Ectodermal cell (in vitro differentiated cells): ENCODE measurements around the gene PTX4.

Experiments used
- H3K27ac ChIP-seq: 2 replicates; pipeline ENCODE4 v1.7.0; 2013; ENCODE audit warnings: mild to moderate bottlenecking, low read depth, low read length; ENCODE audit not compliant: insufficient read depth, poor library complexity, severe bottlenecking
- H3K27me3 ChIP-seq: 2 replicates; pipeline ENCODE4 v1.7.0; 2013; ENCODE audit warnings: mild to moderate bottlenecking, low read length; ENCODE audit not compliant: insufficient read depth, control insufficient read depth, poor library complexity, severe bottlenecking
- H3K36me3 ChIP-seq: one replicate; pipeline ENCODE4 v1.7.0; 2013; ENCODE audit warnings: low read length; ENCODE audit not compliant: control insufficient read depth, insufficient read depth
- H3K4me1 ChIP-seq: one replicate; pipeline ENCODE4 v1.7.0; 2013; ENCODE audit warnings: low read length; ENCODE audit not compliant: control insufficient read depth, insufficient read depth
- H3K4me3 ChIP-seq: 2 replicates; pipeline ENCODE4 v1.7.0; 2013; ENCODE audit warnings: low read depth, low read length, control low read depth; ENCODE audit not compliant: insufficient read depth
- H3K9me3 ChIP-seq: 2 replicates; pipeline ENCODE4 v1.7.0; 2013; ENCODE audit warnings: mild to moderate bottlenecking, low read length, moderate library complexity; ENCODE audit not compliant: control insufficient read depth
- WGBS, 2 experiments: methylation state at CpG; one replicate each; pipeline ENCODE4 v1.1.7; 2013; ENCODE audit warnings: missing lambda C conversion rate in 2 of 2; 5-methylcytosine and 5-hydroxymethylcytosine counted together

The PTX4 gene

GRCh38 chr16:1435921-1436697 is 52.6 kb downstream of the PTX4 start:
- 83 to 86% methylated on average over 32 of the region's 32 CpGs for WGBS, 2 experiments

More at GRCh38 chr16:1435921-1436697, 52.6 kb downstream of the PTX4 start:
- no peak overlapping the region for H3K27ac ChIP-seq
- no peaks in the 10 kb centered on the region for H3K36me3 ChIP-seq
- no peaks in the 10 kb centered on the region for H3K27me3 ChIP-seq
- H3K4me3 ChIP-seq = no peak overlapping the region
- H3K4me1 ChIP-seq = peaks cover 1% of the 10 kb centered on the region
- no peaks in the 10 kb centered on the region for H3K9me3 ChIP-seq
